ENCODE results near the gene SYVN1. TPM values are rescaled to one million over a fixed set of nuclear protein-coding genes. Genes with fewer than 3 reads are reported as not detected.
A peak's percentile ranks its signal among the peaks of the same experiment; 100 is the strongest.

SYVN1 gene
- total and polyA plus RNA-seq, 2 donors (not counting 3 experiments of a cell fraction or from before 2014, with no cell fraction given), result 34.5 to 45.1 TPM

DNA sequence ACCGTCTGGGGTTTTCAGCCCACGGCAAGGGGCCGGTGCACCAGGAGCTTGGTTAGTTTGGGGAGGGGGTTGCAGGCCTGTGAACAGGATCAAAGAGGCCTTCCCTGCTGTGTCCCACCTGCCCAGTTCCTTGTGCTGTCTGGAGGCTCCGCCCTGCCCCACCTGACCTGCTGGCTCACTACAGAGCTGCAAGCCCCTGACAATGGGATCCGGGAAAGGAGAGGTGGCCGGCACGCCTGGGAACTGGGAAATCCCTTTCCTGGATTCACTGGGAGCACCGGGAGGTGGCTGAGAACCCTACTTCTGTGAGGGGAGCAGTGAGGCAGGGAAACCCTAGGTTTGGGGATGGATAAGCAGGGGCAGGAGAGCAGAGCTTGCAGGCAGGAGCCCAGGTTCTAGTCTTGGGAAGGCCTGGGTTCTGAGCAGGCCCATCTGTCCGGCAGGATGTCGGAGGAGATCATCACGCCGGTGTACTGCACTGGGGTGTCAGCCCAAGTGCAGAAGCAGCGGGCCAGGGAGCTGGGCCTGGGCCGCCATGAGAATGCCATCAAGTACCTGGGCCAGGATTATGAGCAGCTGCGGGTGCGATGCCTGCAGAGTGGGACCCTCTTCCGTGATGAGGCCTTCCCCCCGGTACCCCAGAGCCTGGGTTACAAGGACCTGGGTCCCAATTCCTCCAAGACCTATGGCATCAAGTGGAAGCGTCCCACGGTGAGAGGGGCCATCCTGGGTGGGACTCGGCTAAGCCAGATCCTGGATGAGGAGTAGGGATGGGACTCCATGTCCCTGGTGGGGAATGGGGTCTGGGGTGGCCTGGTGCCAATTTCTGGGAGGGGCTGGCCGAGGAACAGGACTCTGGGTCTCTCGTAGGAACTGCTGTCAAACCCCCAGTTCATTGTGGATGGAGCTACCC is 48.2 kb upstream of the SYVN1 start:
- DNase-seq (ENCODE audit: low read depth, low spot score) (peak; percentile 28), FAIRE-seq (peak; percentile 62)
- BruUV-seq (replicated peaks), result TSS peak; percentile 20

More for the DNA sequence above, 48.2 kb upstream of the SYVN1 start:
- ChIA-PET POLR2A (interaction anchor here (1.0 to 1.3 kb wide), 2 partner anchors 14 to 48 kb away, joined by 3 to 4 read pairs; partner anchors contain the start of gene SYVN1), CTCF (interaction anchor here (1.0 to 3.4 kb wide), 14 partner anchors 13 to 147 kb away, joined by 3 to 27 read pairs (median 8); partner anchors contain the start of genes FAU, MRPL49, SPDYC and SYVN1)
- Histone ChIP-seq H4K20me1 (replicated peaks; ENCODE audit: control insufficient read depth, extremely low read depth, insufficient read depth, low read length) (no peaks in the 10 kb centered on the region), H3K4me2 (ENCODE audit: insufficient read depth, low read length) (peak overlapping the region; percentile 84), H3K36me3 (ENCODE audit: control insufficient read depth in 2 of 2, extremely low read depth in 1 of 2, insufficient read depth in 2 of 2, low read length in 2 of 2) (peaks cover 0 to 13% of the 10 kb centered on the region in 2 experiments), H3K4me1 (ENCODE audit: control insufficient read depth, extremely low read depth, insufficient read depth, low read length) (peaks cover 9% of the 10 kb centered on the region), H3K4me3 (replicated peaks in 1 of 3; ENCODE audit: insufficient read depth in 1 of 3, low read depth in 1 of 3, low read length in 3 of 3) (peak overlapping the region; percentile 80 to 92 (median 86)), H3K27ac (ENCODE audit: insufficient read depth, low read depth, low read length) (peak overlapping the region; percentile 58), H3K9me1 (replicated peaks; ENCODE audit: control insufficient read depth, extremely low read depth, insufficient read depth, low read length) (no peaks in the 10 kb centered on the region), H3K79me2 (ENCODE audit: control insufficient read depth, insufficient read depth, low read length) (peaks cover 22% of the 10 kb centered on the region), H3K9ac (replicated peaks; ENCODE audit: extremely low read depth, insufficient read depth, low read length) (peak overlapping the region; percentile 83), H3K9me3 (replicated peaks; ENCODE audit: control insufficient read depth, insufficient read depth, low read length) (no peaks in the 10 kb centered on the region), H2AFZ (ENCODE audit: low read depth, low read length) (peak overlapping the region; percentile 55), H3K27me3 (ENCODE audit: control insufficient read depth in 2 of 2, insufficient read depth in 2 of 2, low read length in 2 of 2) (no peaks in the 10 kb centered on the region)
- dilution Hi-C loops (cut with MboI; ENCODE audit: extremely low pct_ligation_motif_present, low sequenced_read_pairs), result no loop called here
- intact Hi-C loops (cut with micrococcal nuclease), result no loop called here
- TF ChIP-seq JUN (IDR thresholded peaks at IDR 0.05; ENCODE audit: borderline replicate concordance, insufficient read depth, insufficient read length, low read depth) (no peak), POLR2AphosphoS5 (IDR thresholded peaks at IDR 0.05; ENCODE audit: insufficient read depth, low read depth, low read length) (no peak), GATA2 (IDR thresholded peaks at IDR 0.05; ENCODE audit: insufficient read depth, insufficient read length, low read depth, low read length) (no peak)
- TF ChIP-seq, protein P1, sequence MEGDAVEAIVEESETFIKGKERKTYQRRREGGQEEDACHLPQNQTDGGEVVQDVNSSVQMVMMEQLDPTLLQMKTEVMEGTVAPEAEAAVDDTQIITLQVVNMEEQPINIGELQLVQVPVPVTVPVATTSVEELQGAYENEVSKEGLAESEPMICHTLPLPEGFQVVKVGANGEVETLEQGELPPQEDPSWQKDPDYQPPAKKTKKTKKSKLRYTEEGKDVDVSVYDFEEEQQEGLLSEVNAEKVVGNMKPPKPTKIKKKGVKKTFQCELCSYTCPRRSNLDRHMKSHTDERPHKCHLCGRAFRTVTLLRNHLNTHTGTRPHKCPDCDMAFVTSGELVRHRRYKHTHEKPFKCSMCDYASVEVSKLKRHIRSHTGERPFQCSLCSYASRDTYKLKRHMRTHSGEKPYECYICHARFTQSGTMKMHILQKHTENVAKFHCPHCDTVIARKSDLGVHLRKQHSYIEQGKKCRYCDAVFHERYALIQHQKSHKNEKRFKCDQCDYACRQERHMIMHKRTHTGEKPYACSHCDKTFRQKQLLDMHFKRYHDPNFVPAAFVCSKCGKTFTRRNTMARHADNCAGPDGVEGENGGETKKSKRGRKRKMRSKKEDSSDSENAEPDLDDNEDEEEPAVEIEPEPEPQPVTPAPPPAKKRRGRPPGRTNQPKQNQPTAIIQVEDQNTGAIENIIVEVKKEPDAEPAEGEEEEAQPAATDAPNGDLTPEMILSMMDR (IDR thresholded peaks at IDR 0.05; ENCODE audit: extremely low read depth in 1 of 2, insufficient read depth in 1 of 2, low read depth in 1 of 2, low read length in 2 of 2), result no peak

Data from endothelial cell of umbilical vein (primary cell).